SK-N-DZ (cell line): Measurements from ENCODE around the gene SBF2.

ENCODE experiments used
- DNase-seq: peaks from one replicate; pipeline ENCODE4 v3.0.0-alpha.2; 2015; ENCODE audit warnings: low spot score

Gene SBF2

GRCh38 chr11:9775398-9775779 is 518.6 kb downstream of the SBF2 start:
- no peak for DNase-seq

- DNase-seq: no peak
These were observed 519.2 kb downstream of the SBF2 start for GRCh38 chr11:9774591-9775397.

GRCh38 chr11:9774109-9774508 is 519.9 kb downstream of the SBF2 start:
- DNase-seq: no peak

- DNase-seq: no peak
These were observed 520.5 kb downstream of the SBF2 start for GRCh38 chr11:9773524-9773923.

GRCh38 chr11:9772218-9772617 is 521.8 kb downstream of the SBF2 start:
- DNase-seq: no peak

- DNase-seq: no peak
These were observed 522.9 kb downstream of the SBF2 start for GRCh38 chr11:9771071-9771511.

- DNase-seq: no peak
These were observed 524.4 kb downstream of the SBF2 start for GRCh38 chr11:9769621-9770020.

- peak; percentile 95 for DNase-seq
These were observed 528.5 kb downstream of the SBF2 start for GRCh38 chr11:9765320-9766101.

GRCh38 chr11:9763301-9763700 is 530.7 kb downstream of the SBF2 start:
- no peak for DNase-seq

- no peak for DNase-seq
These were observed 531.5 kb downstream of the SBF2 start for GRCh38 chr11:9762531-9762930.

GRCh38 chr11:9761441-9761945 is 532.5 kb downstream of the SBF2 start:
- DNase-seq: no peak

- no peak for DNase-seq
These were observed 533.8 kb downstream of the SBF2 start for GRCh38 chr11:9760193-9760575.

- peak; percentile 33 for DNase-seq
These were observed 534.4 kb downstream of the SBF2 start for GRCh38 chr11:9759519-9760192.

GRCh38 chr11:9758637-9759518 is 535.1 kb downstream of the SBF2 start:
- peak; percentile 77 for DNase-seq

- DNase-seq: peak; percentile 77
These were observed 536.0 kb downstream of the SBF2 start for GRCh38 chr11:9757809-9758636.

GRCh38 chr11:9756878-9757277 is 537.1 kb downstream of the SBF2 start:
- no peak for DNase-seq

GRCh38 chr11:9756461-9756860 is 537.6 kb downstream of the SBF2 start:
- no peak for DNase-seq

GRCh38 chr11:9755561-9756185 is 538.3 kb downstream of the SBF2 start:
- DNase-seq: no peak

GRCh38 chr11:9754010-9754471 is 540.0 kb downstream of the SBF2 start:
- no peak for DNase-seq

- DNase-seq: no peak
These were observed 541.0 kb downstream of the SBF2 start for GRCh38 chr11:9753021-9753420.
